ENCODE results near the gene DGKB. TPM values are rescaled to one million over a fixed set of nuclear protein-coding genes. Genes with fewer than 3 reads are reported as not detected.

Gene DGKB
- total RNA-seq, 1 experiment from 2014 or later = not detected

DNA sequence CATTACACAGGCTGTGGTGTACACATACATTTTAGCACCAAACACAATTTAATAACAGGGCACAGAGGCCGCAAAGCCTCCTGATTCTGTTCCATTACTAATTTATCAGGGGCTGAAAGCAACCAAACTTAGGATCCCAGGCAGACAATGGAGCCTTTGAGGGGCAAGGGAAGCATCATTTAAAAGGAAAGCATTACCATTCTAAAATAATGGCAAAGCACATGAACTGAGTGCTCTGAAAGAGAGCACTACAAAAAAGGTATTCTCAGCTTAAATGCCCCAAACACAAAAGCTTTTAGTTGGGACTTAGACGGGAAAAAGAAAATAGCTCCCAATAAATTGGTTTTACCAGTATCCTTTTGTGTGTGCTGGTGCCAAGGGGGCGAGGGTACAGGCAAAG, 631.1 kb downstream of the DGKB start:
- H3K9me3 ChIP-seq (ENCODE audit: control insufficient read depth, insufficient read depth, low read depth, low read length) = no peaks in the 10 kb centered on the region
- no peak overlapping the region for H3K4me3 ChIP-seq (ENCODE audit: low read depth in 2 of 2, low read length in 2 of 2)
- in situ Hi-C loops (cut with HindIII; ENCODE audit: low pct_unique_long_range_greater_than_20kb, low sequenced_read_pairs) = no loop called here
- no TSS peak for BruUV-seq (replicated peaks)
- H3K27ac ChIP-seq (ENCODE audit: low read length) = no peak overlapping the region
- no peaks in the 10 kb centered on the region for H3K27me3 ChIP-seq (ENCODE audit: control insufficient read depth, insufficient read depth, low read length)
- ATAC-seq (no peak), DNase-seq (ENCODE audit: low read depth, low spot score) (no peak)
- H3K36me3 ChIP-seq (ENCODE audit: control insufficient read depth, insufficient read depth, low read length) = no peaks in the 10 kb centered on the region
- ChIA-PET CTCF (no interaction called here), POLR2A (no interaction called here)
- intact Hi-C loops (cut with micrococcal nuclease; ENCODE audit: unreplicated experiment) = no loop called here
- H3K4me1 ChIP-seq (ENCODE audit: control insufficient read depth, insufficient read depth, low read length) = no peaks in the 10 kb centered on the region
- no peak for TF ChIP-seq POLR2AphosphoS5 (IDR thresholded peaks at IDR 0.05; ENCODE audit: low read depth, low read length)
- TF ChIP-seq TCF7L2 (IDR thresholded peaks at IDR 0.05; ENCODE audit: low read depth, low read length) = no peak
- TF ChIP-seq, protein P1, sequence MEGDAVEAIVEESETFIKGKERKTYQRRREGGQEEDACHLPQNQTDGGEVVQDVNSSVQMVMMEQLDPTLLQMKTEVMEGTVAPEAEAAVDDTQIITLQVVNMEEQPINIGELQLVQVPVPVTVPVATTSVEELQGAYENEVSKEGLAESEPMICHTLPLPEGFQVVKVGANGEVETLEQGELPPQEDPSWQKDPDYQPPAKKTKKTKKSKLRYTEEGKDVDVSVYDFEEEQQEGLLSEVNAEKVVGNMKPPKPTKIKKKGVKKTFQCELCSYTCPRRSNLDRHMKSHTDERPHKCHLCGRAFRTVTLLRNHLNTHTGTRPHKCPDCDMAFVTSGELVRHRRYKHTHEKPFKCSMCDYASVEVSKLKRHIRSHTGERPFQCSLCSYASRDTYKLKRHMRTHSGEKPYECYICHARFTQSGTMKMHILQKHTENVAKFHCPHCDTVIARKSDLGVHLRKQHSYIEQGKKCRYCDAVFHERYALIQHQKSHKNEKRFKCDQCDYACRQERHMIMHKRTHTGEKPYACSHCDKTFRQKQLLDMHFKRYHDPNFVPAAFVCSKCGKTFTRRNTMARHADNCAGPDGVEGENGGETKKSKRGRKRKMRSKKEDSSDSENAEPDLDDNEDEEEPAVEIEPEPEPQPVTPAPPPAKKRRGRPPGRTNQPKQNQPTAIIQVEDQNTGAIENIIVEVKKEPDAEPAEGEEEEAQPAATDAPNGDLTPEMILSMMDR (IDR thresholded peaks at IDR 0.05) = no peak
- TF ChIP-seq, protein P2, sequence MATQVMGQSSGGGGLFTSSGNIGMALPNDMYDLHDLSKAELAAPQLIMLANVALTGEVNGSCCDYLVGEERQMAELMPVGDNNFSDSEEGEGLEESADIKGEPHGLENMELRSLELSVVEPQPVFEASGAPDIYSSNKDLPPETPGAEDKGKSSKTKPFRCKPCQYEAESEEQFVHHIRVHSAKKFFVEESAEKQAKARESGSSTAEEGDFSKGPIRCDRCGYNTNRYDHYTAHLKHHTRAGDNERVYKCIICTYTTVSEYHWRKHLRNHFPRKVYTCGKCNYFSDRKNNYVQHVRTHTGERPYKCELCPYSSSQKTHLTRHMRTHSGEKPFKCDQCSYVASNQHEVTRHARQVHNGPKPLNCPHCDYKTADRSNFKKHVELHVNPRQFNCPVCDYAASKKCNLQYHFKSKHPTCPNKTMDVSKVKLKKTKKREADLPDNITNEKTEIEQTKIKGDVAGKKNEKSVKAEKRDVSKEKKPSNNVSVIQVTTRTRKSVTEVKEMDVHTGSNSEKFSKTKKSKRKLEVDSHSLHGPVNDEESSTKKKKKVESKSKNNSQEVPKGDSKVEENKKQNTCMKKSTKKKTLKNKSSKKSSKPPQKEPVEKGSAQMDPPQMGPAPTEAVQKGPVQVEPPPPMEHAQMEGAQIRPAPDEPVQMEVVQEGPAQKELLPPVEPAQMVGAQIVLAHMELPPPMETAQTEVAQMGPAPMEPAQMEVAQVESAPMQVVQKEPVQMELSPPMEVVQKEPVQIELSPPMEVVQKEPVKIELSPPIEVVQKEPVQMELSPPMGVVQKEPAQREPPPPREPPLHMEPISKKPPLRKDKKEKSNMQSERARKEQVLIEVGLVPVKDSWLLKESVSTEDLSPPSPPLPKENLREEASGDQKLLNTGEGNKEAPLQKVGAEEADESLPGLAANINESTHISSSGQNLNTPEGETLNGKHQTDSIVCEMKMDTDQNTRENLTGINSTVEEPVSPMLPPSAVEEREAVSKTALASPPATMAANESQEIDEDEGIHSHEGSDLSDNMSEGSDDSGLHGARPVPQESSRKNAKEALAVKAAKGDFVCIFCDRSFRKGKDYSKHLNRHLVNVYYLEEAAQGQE (IDR thresholded peaks at IDR 0.05; ENCODE audit: insufficient read depth in 1 of 2, low read depth in 2 of 2, low read length in 1 of 2) = no peak
- no peak for TF ChIP-seq SIN3A (IDR thresholded peaks at IDR 0.05; ENCODE audit: borderline replicate concordance, insufficient read depth, low read depth, low read length)

- no peak for ATAC-seq
- POLR2A ChIA-PET = no interaction called here
- no peak for DNase-seq (ENCODE audit: low read depth, low spot score)
- in situ Hi-C loops (cut with HindIII; ENCODE audit: low pct_unique_long_range_greater_than_20kb, low sequenced_read_pairs) (no loop called here), intact Hi-C loops (cut with micrococcal nuclease; ENCODE audit: unreplicated experiment) (no loop called here)
- TF ChIP-seq, protein P2 (IDR thresholded peaks at IDR 0.05; ENCODE audit: insufficient read depth in 1 of 2, low read depth in 2 of 2, low read length in 1 of 2) = no peak
- TF ChIP-seq SIN3A (IDR thresholded peaks at IDR 0.05; ENCODE audit: borderline replicate concordance, insufficient read depth, low read depth, low read length) (no peak), POLR2AphosphoS5 (IDR thresholded peaks at IDR 0.05; ENCODE audit: low read depth, low read length) (no peak), TCF7L2 (IDR thresholded peaks at IDR 0.05; ENCODE audit: low read depth, low read length) (no peak)
- TF ChIP-seq, protein P1 (IDR thresholded peaks at IDR 0.05) = no peak
- no peaks in the 10 kb centered on the region for H3K36me3 ChIP-seq (ENCODE audit: control insufficient read depth, insufficient read depth, low read length)
- no peaks in the 10 kb centered on the region for H3K27me3 ChIP-seq (ENCODE audit: control insufficient read depth, insufficient read depth, low read length)
- CTCF ChIA-PET = no interaction called here
- no TSS peak for BruUV-seq (replicated peaks)
- H3K4me3 ChIP-seq (ENCODE audit: low read depth in 2 of 2, low read length in 2 of 2) = no peak overlapping the region
- H3K4me1 ChIP-seq (ENCODE audit: control insufficient read depth, insufficient read depth, low read length) = no peaks in the 10 kb centered on the region
- H3K27ac ChIP-seq (ENCODE audit: low read length) = no peak overlapping the region
- H3K9me3 ChIP-seq (ENCODE audit: control insufficient read depth, insufficient read depth, low read depth, low read length) = no peaks in the 10 kb centered on the region
These were observed 632.5 kb downstream of the DGKB start for GRCh38 chr7:14270099-14270498.
